ENCODE data around the gene RNF5. TPM values are rescaled to one million over a fixed set of nuclear protein-coding genes. Genes with fewer than 3 reads are reported as not detected.
"Not testable (repeated sequence)": the region's sequence is repeated elsewhere in the genome, so short reads cannot be mapped to it uniquely, and the experiment has no call there.

RNF5 gene
- total RNA-seq, 1 donor from 2014 or later: 94.6 TPM

- DNase-seq (no peak), ATAC-seq (ENCODE audit: poor library complexity) (no peak)
- intact Hi-C loops (cut with DNase I): no loop called here
Observed at GRCh38 chr6:32171234-32171633, 7.0 kb upstream of the RNF5 start.

- intact Hi-C loops (cut with DNase I): no loop called here
- ATAC-seq (ENCODE audit: poor library complexity) (no peak), DNase-seq (no peak)
Observed at GRCh38 chr6:32173051-32173727, 5.0 kb upstream of the RNF5 start.

DNA sequence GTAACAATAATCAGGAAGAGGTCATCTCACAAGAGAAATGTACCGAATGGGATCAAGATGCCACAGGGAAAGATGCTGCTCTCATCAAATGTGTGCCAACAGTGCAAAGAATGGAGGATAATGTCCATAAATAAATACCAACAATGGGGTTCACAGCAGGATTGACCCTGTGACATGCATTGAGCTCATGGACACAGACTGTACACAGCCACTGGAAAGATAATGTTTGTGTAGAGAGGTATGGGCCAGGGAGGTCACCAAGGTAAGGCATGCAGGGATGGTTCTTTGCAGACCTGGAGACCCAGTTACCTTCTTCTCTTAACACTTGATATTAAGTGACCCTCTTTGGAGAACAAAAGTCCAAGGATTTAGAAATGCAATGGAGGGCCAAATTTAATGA, 3.8 kb upstream of the RNF5 start:
- intact Hi-C loops (cut with DNase I): no loop called here
- no peak for ATAC-seq (ENCODE audit: poor library complexity)
- DNase-seq: no peak

DNA sequence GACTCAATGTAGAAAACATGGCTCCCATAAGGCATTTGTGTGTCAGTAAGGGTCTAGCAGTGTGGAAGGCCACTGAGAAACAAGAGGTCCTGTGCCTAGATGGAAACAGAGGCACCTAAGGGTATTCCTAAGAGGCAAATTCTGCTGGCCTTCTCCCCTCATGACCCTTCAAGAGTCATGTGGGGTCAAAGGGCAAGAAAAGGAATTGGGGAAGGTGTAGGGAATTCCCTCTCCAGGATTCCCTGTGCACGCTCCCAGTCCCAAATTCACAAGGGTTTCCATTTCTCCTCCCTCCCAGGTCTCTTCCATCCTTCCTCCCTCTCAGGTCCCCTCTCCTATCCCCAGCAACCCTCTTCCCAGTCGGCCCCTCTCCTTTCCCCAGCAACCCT, 2.9 kb upstream of the RNF5 start:
- ATAC-seq (ENCODE audit: poor library complexity): no peak
- intact Hi-C loops (cut with DNase I): no loop called here
- DNase-seq: no peak

- intact Hi-C loops (cut with DNase I): no loop called here
- ATAC-seq (ENCODE audit: poor library complexity) (peak; percentile 72), DNase-seq (peak; percentile 99)
Observed at GRCh38 chr6:32175711-32176475, 2.3 kb upstream of the RNF5 start, which contains the start of gene AGPAT1. AGPAT1 (minus strand) TSS chr6:32176084; CDS start chr6:32171496, 4,588 bp downstream.

GRCh38 chr6:32176476-32177182, 1.6 kb upstream of the RNF5 start:
- DNase-seq (no peak), ATAC-seq (ENCODE audit: poor library complexity) (no peak)
- intact Hi-C loops (cut with DNase I): no loop called here

DNA sequence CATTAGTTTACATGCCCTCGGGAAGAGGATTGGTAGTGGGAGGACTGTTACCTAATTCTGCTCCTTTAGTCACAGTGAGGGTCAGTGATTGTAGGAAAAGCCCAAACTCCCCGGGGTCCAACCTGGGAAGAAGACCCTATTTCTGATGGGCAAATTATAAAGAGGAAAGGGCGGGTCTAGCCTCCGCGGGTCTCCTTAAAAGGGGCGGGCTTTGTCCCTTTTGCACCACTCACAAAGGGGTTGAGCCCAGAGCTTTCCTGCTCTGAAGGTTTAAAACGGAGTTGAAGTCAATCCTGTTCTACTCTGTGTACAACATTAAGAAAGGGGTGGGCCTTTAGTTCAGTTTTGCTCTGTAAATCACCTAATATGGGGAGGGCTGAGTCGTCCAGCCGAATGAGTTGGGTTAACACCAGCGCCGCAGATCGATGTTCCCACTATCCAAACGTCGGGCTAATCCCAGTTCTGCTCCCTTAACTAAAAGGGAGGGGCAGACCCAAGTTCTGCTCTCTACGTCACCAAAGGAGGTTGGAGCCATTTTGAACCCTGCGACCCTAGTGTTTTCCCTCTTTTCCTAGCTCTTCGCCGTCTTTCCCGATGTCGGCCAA, 920 bp upstream of the RNF5 start:
- no peak for DNase-seq
- intact Hi-C loops (cut with DNase I): no loop called here
- ATAC-seq (ENCODE audit: poor library complexity): peak; percentile 19

- intact Hi-C loops (cut with DNase I): no loop called here
- no peak for DNase-seq
- ATAC-seq (ENCODE audit: poor library complexity): no peak
Observed at GRCh38 chr6:32178547-32179440, 589 bp downstream of the RNF5 start.

- ATAC-seq (ENCODE audit: poor library complexity) (no peak), DNase-seq (no peak)
- intact Hi-C loops (cut with DNase I): no loop called here
Observed at GRCh38 chr6:32179766-32180405, 1.7 kb downstream of the RNF5 start.

- intact Hi-C loops (cut with DNase I): no loop called here
- ATAC-seq (ENCODE audit: poor library complexity) (no peak), DNase-seq (no peak)
Observed at GRCh38 chr6:32181148-32181702, 3.0 kb downstream of the RNF5 start.

DNA sequence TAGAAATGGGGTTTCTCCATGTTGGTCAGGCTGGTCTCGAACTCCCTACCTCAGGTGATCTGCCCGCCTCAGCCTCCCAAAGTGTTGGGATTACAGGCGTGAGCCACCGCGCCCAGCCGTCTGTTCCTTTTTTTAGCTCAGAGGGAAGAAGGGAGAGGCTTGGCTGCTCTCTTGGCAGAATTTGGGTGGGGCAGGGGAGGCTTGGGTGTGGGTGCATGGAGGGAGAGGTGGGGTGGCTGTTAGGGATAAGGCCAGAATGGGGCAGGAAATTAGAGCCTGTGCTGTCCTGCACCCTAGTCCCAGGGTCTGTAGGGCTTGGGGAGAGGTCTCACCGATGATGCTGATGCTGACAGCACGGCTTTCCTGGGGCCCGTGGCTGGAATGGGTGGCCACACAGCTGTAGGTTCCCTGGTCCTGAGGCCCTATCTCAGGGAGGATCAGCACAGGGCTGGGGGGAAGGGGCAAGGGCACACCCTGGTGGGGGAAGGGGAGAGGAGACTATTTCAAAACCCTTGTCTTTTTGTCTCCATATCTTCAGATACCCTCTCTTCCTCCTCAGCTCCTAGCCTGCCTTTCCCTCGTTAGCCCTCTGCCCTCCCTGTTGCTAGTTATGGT, 3.8 kb downstream of the RNF5 start:
- ATAC-seq (ENCODE audit: poor library complexity) (no peak), DNase-seq (no peak)
- intact Hi-C loops (cut with DNase I): no loop called here

- DNase-seq (no peak), ATAC-seq (ENCODE audit: poor library complexity) (no peak)
- intact Hi-C loops (cut with DNase I): no loop called here
Observed at GRCh38 chr6:32182555-32182981, 4.4 kb downstream of the RNF5 start.

GRCh38 chr6:32183030-32183429, 4.8 kb downstream of the RNF5 start:
- intact Hi-C loops (cut with DNase I): no loop called here
- DNase-seq (no peak), ATAC-seq (ENCODE audit: poor library complexity) (no peak)

DNA sequence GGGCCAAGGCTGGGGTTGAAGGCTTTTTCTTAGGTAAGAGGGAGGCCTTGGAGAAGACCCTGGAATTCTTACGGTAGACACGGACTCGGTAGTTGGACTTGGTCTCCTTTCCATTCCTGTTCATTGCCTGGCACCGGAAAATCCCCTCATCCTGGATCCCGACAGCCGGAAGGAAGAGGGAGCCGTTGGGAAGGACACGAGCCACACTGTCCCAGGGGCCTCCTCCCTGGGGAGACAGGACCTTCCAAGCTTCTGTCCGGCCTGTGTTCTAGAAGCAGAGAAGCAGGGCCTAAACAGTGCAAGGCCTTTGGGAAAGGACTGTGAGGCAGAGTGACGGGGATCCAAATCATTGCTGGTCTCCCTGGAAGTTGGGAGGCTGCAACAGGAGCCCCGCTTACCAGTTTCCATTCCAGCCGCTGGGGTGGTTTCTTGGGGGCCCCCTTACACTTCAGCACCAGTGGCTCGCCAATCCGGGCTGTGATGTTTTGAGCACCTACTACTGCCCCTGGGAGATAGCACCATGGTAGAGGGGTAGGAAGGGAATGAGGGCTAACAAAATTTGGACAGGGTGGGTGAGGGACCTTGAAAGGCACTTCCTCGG, 5.4 kb downstream of the RNF5 start:
- intact Hi-C loops (cut with DNase I): no loop called here
- DNase-seq (no peak), ATAC-seq (ENCODE audit: poor library complexity) (no peak)

DNA sequence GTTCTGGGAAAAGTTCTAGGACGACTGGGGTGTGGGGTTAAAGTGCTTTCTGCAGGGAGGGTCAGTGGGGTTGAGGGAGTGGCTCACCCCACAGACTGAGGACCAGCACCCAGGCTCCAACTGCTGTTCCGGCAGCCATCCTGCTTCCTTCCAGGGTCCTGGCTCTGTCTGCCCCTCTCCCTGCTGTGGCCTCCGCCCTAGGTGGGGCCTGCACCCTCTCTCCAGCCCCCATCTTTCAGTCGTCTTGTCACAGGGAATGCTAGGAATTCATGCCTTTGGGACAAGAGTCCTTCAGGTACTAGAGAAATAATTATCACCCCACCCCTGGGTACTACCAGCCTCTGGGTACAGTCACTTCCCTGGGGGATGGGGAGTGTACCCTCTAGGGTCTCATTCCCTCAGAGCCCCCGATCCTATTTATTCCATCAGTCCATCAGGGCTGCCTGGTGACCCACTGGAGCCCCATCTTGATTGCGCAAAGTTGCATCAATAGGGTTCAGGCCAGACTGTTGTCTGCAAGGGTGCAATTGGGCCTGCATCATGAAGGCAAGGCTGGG, 6.0 kb downstream of the RNF5 start, which contains the start of gene AGER:
Gene AGER, minus strand, starts transcription at position 170 of the 557 bp plus-strand sequence. Its CDS starts 31 bp downstream, at position 139.
- intact Hi-C loops (cut with DNase I): no loop called here
- DNase-seq: no peak

DNA sequence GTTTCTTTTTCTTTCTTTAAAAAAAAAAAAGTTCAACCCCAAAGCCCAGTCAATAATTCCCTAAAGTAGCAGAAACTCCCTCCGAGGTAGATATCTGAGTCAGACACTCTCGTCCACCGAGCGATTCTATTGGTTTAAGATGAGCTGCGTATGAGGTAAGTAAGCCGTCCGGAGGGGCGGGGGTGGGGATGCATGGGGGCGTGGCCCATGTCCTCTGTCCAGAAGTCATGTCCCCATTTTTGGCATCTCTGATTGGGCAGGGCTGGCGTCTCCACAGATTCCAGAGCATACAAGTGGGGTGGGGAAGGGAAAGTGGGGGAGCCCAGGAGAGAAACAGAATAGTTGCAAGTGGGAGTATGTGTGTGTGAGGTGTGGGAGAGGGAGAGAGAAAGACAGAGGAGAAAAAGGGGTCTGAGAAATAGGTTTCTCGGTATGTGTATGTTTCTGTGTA, 7.5 kb downstream of the RNF5 start:
- intact Hi-C loops (cut with DNase I): not testable (repeated sequence)
- ATAC-seq (ENCODE audit: poor library complexity): peak; percentile 66

More for the DNA sequence above, 6.0 kb downstream of the RNF5 start, which contains the start of gene AGER:
- no peak for ATAC-seq (ENCODE audit: poor library complexity)

More for the DNA sequence above, 7.5 kb downstream of the RNF5 start:
- DNase-seq: peak; percentile 89
